Stimulated activated CD4-positive, alpha-beta T cell treated with anti-CD3 and anti-CD28 coated beads, Interleukin-15, amount 100 ng/mL, for 1 hour (primary cell): ENCODE data around the gene STK38L.
"Not testable (repeated sequence)": the region's sequence is repeated elsewhere in the genome, so short reads cannot be mapped to it uniquely, and the experiment has no call there.

Experiments used
- DNase-seq, 2 donors: peaks; one replicate each; pipeline ENCODE4 v3.0.0-alpha.2; 2020; ENCODE audit warnings: low read depth in 1 of 2, low spot score in 1 of 2

The STK38L gene

DNA sequence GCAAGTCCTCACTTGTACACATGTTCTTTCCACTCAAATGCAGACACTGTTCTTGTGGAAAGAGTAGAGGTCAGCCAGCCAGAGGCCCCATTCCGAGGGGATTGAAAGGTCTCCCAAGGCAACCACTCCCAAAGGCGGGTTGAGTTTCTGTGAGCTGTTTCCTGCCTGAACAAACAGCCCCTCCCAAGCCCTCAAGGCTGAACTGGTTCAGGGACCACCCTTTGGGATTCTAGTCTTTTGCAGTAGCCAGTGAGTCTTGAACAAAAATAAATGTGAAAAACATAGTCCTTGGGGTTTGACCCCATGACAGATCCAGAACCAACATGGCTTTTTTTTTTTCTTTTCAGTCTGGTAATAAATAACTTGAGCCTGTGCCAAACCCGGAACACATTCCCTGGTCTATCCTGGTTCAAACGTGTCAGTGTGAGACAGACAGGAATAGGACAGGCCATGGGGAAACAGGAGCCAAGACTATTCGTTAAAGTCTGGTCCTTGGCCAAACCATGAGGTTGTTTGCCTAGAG, 17.6 kb upstream of the STK38L start:
- DNase-seq: no peak

- DNase-seq: no peak
Observed at GRCh38 chr12:27229367-27229766, 14.7 kb upstream of the STK38L start.

DNA sequence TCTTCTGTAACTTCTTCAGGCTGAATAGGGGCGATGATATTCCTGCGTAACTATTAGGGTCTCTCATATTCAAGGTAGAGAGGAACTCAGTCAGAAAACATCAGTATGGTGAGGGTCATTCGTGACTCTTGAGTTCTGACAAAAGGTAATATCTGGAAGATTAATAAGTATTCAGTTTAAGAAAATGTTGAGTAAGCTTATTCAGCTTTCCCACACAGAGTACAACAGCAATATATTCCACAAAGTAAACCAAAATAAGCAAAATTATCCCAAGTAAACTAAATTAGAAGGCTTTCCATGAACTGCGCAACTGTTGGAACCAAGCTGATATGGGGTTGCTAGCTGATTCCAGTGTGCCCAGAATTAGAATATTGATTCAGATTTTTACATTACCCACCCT, 12.7 kb upstream of the STK38L start:
- DNase-seq: not testable (repeated sequence)

DNA sequence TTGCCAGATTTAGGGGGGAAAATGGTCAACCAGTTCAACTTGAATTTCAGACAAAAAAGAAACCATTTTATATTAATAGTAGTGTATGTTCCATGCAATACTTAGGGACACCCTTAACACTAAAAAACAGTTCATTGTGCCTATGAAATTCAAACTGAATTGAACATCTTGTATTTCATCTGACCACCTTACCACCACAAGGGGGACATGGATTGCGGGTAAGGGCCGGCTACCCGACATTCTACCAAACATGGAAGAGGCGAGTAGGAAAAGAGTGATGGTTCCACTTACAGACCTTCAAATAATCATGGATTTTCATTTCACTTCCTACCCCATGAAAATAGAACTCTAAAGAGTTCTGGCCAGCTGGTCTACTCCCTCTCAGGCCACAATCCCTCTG, 10.3 kb upstream of the STK38L start:
- DNase-seq: no peak

DNA sequence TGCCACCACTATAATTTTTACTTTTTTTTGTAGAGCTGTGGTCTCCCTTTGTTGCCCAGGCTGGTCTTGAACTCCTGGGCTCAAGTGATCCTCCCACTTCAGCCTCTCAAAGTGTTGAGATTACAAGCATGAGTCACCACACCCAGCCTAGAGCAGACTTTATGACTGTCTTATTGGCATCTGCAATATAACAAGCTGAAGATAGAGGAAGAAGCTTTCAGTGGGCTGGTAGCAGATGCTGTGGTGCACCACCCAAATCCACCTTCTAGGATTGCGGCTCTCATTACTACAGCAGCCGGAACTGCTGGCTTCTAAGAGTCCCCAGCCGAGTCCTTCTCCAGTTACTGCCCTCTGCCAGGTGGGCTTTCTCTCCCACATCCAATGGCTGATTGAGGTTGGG, 7.6 kb upstream of the STK38L start:
- DNase-seq: no peak

GRCh38 chr12:27237790-27238771, 6.0 kb upstream of the STK38L start:
- DNase-seq: no peak

- DNase-seq: no peak
Observed at GRCh38 chr12:27243006-27243405, 1.1 kb upstream of the STK38L start.

- DNase-seq: no peak
Observed at GRCh38 chr12:27244689-27245488, 803 bp downstream of the STK38L start.

DNA sequence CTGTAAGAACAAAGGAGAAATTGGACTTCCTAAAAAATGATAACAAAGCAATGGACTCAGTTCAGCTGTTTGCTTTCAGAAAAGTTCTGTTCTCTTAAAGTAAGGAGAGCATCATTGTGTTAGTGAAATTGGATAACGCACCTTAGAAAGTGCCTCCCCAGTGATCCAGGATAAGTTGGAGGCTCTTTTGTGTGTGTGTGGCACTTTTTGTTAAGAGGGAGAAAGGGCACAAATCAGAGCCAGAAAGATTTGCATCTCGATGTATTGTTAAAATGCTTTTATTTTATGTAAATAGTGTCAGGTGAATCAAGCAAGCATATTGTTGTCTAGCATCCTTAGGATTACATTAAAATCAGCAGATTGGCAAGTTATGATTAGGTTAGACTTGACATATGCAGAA, 2.1 kb downstream of the STK38L start:
- no peak for DNase-seq

- no peak for DNase-seq
Observed at GRCh38 chr12:27246774-27247173, 2.7 kb downstream of the STK38L start.

- DNase-seq: no peak
Observed at GRCh38 chr12:27252934-27253333, 8.8 kb downstream of the STK38L start.

- DNase-seq: no peak
Observed at GRCh38 chr12:27253347-27253746, 9.3 kb downstream of the STK38L start.

DNA sequence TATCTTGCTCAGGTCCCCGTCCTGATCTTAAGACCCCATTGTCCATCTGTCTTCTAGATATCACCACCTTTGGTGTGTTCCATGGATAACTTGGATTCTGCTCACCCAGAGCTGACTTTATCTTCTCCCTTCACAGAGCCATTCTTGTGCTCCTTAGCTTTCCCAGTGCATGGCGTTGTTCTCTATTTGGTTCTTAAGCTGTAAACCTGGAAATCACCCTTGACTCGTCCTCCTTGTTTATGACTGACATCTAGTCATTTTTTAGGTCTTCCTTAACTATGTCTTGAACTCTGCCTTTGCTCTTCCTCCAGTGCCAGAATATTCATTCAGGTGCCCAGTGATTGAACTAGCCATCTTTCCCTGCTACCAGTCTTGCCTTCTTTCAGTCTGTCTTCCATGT, 11.7 kb downstream of the STK38L start:
- DNase-seq: no peak

- no peak for DNase-seq
Observed at GRCh38 chr12:27257104-27257843, 13.2 kb downstream of the STK38L start.

GRCh38 chr12:27260746-27261145, 16.7 kb downstream of the STK38L start:
- no peak for DNase-seq

DNA sequence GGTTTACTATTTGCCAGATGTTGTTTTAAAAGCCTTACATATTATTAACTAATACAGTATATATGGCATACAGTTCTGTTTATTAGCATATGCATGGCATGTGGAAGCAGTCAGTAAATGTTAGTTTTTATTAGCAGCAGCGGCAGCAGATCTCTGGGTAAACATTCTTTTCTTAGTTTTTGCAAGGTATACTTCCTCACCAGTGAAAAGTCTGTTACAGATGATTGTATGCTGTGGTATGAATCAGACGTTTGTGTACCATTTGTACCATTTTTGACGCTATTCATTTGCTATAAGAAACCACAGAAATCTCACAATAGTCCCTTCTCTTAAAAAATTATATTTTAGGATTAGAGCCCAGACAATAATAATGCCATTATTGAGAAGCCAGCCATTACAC, 17.8 kb downstream of the STK38L start:
- DNase-seq: no peak

GRCh38 chr12:27270148-27270547, 26.1 kb downstream of the STK38L start:
- DNase-seq: no peak

- no peak for DNase-seq
Observed at GRCh38 chr12:27271206-27271605, 27.1 kb downstream of the STK38L start.

DNA sequence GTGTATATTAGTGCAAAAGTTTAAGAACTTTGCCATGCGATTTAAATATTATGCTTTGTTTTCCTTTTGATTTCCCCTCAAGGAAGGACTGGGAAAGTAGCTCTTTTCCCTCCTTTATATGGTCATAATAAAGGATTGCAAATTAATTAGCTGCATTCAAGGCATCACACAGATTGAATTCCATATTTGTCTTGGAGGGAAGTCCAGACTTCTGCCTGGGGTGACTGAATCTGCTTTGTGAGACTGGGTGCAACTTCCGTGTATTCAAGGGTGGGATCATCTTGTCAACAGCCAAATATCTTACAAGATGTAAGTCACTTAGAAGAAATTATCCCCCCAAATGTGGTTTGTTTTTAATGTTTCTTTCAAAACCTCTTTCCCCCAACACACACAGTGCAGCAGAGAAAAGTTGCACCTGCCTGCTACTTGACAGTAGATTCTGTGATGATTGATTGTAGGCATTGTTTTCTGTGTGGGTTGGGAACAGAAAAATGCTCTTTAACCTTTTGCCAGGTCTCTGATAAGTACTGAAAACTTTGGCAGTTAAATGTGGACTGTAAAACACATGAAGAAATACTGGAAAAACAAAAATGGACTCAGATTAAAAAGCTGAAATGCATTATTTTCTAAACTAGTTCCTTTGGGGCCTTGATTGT, 28.4 kb downstream of the STK38L start:
- DNase-seq: no peak

GRCh38 chr12:27273114-27273513, 29.0 kb downstream of the STK38L start:
- DNase-seq: no peak

DNA sequence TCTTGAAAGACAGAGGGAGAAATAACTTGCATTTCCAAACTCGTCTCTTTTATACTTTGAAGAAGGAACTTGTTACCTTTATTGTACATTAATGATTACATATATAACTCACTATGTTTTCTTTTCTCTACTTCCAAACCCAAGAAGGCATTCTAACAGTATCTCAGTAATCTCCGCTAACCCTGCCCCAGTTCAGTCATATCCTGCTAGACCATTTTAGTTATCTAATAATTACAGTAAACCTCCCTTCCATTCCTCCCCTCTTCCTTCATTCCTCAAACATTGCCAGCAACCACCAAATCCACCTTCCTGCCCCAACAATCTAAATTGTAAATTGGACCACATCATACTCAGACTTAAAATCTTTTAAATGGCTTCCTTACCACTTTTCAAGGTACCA, 30.6 kb downstream of the STK38L start:
- DNase-seq: no peak
